Astrocyte (in vitro differentiated cells and primary cell): ENCODE results near the gene PDE3A. TPM values are rescaled to one million over a fixed set of nuclear protein-coding genes. Genes with fewer than 3 reads are reported as not detected.

Experiments
- DNase-seq: peaks from one replicate; pipeline ENCODE4 v3.0.0-alpha.2; 2010; ENCODE audit warnings: low read depth
- FAIRE-seq: peaks from 2 replicates; lab custom pipeline; 2011; peaks lifted over from hg19 to GRCh38; lab: Jason Lieb, UNC
- H2AFZ ChIP-seq: 2 replicates; pipeline ENCODE4 v1.6.0; 2012; ENCODE audit warnings: low read depth, low read length, inconsistent platforms
- H3K27ac ChIP-seq: 2 replicates; pipeline ENCODE4 v1.5.1; 2011; ENCODE audit warnings: low read depth, low read length, inconsistent platforms
- H3K27me3 ChIP-seq: 2 replicates; pipeline ENCODE4 v1.6.0; 2011; ENCODE audit warnings: low read length, inconsistent platforms; ENCODE audit not compliant: insufficient read depth
- H3K36me3 ChIP-seq: 2 replicates; pipeline ENCODE4 v1.5.1; 2011; ENCODE audit warnings: low read length, inconsistent platforms; ENCODE audit not compliant: insufficient read depth
- H3K4me1 ChIP-seq: 2 replicates; pipeline ENCODE4 v1.5.1; 2011; ENCODE audit warnings: low read length, inconsistent platforms; ENCODE audit not compliant: insufficient read depth
- H3K4me2 ChIP-seq: 2 replicates; pipeline ENCODE4 v1.6.0; 2012; ENCODE audit warnings: low read length, inconsistent platforms
- H3K4me3 ChIP-seq: 2 replicates; pipeline ENCODE4 v1.5.1; 2011; ENCODE audit warnings: low read depth, mild to moderate bottlenecking, low read length, inconsistent platforms; ENCODE audit not compliant: insufficient read depth
- H3K79me2 ChIP-seq: 2 replicates; pipeline ENCODE4 v1.6.0; 2012; ENCODE audit warnings: mild to moderate bottlenecking, low read length, inconsistent platforms; ENCODE audit not compliant: insufficient read depth
- H3K9ac ChIP-seq: 2 replicates; pipeline ENCODE4 v1.6.0; 2012; ENCODE audit warnings: mild to moderate bottlenecking, low read length, inconsistent platforms
- H3K9me3 ChIP-seq: 2 replicates; pipeline ENCODE4 v1.5.1; 2012; ENCODE audit warnings: low read depth, mild to moderate bottlenecking, low read length, inconsistent platforms; ENCODE audit not compliant: insufficient read depth
- H4K20me1 ChIP-seq: 2 replicates; pipeline ENCODE4 v1.6.0; 2012; ENCODE audit warnings: low read length, inconsistent platforms; ENCODE audit not compliant: insufficient read depth
- H3K27ac Mint-ChIP-seq: one replicate; pipeline ENCODE4 v1.8.0; 2021; ENCODE audit warnings: mild to moderate bottlenecking, mixed read lengths; ENCODE audit not compliant: unreplicated experiment
- H3K27me3 Mint-ChIP-seq: one replicate; pipeline ENCODE4 v1.8.0; 2021; ENCODE audit warnings: low read depth, mixed read lengths; ENCODE audit not compliant: unreplicated experiment
- H3K36me3 Mint-ChIP-seq: one replicate; pipeline ENCODE4 v1.8.0; 2021; ENCODE audit warnings: low read depth, mixed read lengths; ENCODE audit not compliant: unreplicated experiment
- H3K4me1 Mint-ChIP-seq: one replicate; pipeline ENCODE4 v1.8.0; 2021; ENCODE audit warnings: low read depth, mixed read lengths; ENCODE audit not compliant: unreplicated experiment
- H3K4me3 Mint-ChIP-seq: one replicate; pipeline ENCODE4 v1.8.0; 2021; ENCODE audit warnings: mild to moderate bottlenecking, moderate library complexity, mixed read lengths; ENCODE audit not compliant: unreplicated experiment
- H3K9me3 Mint-ChIP-seq: one replicate; pipeline ENCODE4 v1.8.0; 2021; ENCODE audit warnings: mild to moderate bottlenecking, mixed read lengths; ENCODE audit not compliant: unreplicated experiment
- EZH2 ChIP-seq: IDR thresholded peaks from 2 replicates; pipeline ENCODE4 v1.6.1; 2012; ENCODE audit warnings: mild to moderate bottlenecking, low read length, inconsistent platforms; ENCODE audit not compliant: insufficient read depth
- total RNA-seq: library from RNA; stranded (reverse); gene quantifications from 2 replicates; pipeline ENCODE4 v1.2.1, GENCODE V29; 2021
- TF ChIP-seq, protein P1 (sequence below): IDR thresholded peaks from 2 replicates; pipeline ENCODE4 v1.5.1; 2011; ENCODE audit warnings: low read depth, mild to moderate bottlenecking, inconsistent platforms, low read length, moderate library complexity; ENCODE audit not compliant: insufficient read depth

The PDE3A gene
- total RNA-seq, 1 donor from 2014 or later: 1.7 TPM

DNA sequence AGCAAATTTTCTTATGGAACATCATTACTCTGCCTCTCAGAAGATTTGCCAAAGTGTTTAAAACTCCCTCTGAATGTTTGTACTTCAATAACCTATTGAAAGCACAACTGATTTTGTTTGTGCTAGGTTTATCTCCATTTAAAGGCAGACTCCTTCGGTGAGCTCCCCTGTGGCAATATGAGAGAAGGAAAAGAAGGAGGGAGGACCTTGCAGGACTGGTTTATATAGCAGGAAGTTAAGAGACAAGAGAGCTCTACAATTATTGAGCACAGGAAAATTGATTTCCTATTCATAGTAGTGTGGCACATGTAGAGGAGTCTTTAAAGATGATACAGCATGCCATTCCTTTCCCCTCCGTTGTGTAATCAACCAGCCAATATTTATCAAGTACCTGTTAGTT lies 75.5 kb downstream of the PDE3A start:
- H3K4me1 Mint-ChIP-seq: peaks cover 5% of the 10 kb centered on the region
- Histone ChIP-seq H3K4me1 (no peaks in the 10 kb centered on the region), H3K4me3 (no peak overlapping the region), H3K9me3 (no peaks in the 10 kb centered on the region), H3K36me3 (no peaks in the 10 kb centered on the region), H2AFZ (no peak overlapping the region), H3K27ac (no peak overlapping the region), H4K20me1 (no peaks in the 10 kb centered on the region), H3K9ac (no peak overlapping the region), H3K27me3 (no peaks in the 10 kb centered on the region), H3K4me2 (no peak overlapping the region), H3K79me2 (no peaks in the 10 kb centered on the region)
- no peak overlapping the region for H3K4me3 Mint-ChIP-seq
- no peaks in the 10 kb centered on the region for H3K36me3 Mint-ChIP-seq
- no peaks in the 10 kb centered on the region for H3K27me3 Mint-ChIP-seq
- no peaks in the 10 kb centered on the region for H3K9me3 Mint-ChIP-seq
- no peak for TF ChIP-seq EZH2
- TF ChIP-seq, protein P1, sequence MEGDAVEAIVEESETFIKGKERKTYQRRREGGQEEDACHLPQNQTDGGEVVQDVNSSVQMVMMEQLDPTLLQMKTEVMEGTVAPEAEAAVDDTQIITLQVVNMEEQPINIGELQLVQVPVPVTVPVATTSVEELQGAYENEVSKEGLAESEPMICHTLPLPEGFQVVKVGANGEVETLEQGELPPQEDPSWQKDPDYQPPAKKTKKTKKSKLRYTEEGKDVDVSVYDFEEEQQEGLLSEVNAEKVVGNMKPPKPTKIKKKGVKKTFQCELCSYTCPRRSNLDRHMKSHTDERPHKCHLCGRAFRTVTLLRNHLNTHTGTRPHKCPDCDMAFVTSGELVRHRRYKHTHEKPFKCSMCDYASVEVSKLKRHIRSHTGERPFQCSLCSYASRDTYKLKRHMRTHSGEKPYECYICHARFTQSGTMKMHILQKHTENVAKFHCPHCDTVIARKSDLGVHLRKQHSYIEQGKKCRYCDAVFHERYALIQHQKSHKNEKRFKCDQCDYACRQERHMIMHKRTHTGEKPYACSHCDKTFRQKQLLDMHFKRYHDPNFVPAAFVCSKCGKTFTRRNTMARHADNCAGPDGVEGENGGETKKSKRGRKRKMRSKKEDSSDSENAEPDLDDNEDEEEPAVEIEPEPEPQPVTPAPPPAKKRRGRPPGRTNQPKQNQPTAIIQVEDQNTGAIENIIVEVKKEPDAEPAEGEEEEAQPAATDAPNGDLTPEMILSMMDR: no peak
- no peak overlapping the region for H3K27ac Mint-ChIP-seq
- no peak for DNase-seq
- FAIRE-seq: no peak

DNA sequence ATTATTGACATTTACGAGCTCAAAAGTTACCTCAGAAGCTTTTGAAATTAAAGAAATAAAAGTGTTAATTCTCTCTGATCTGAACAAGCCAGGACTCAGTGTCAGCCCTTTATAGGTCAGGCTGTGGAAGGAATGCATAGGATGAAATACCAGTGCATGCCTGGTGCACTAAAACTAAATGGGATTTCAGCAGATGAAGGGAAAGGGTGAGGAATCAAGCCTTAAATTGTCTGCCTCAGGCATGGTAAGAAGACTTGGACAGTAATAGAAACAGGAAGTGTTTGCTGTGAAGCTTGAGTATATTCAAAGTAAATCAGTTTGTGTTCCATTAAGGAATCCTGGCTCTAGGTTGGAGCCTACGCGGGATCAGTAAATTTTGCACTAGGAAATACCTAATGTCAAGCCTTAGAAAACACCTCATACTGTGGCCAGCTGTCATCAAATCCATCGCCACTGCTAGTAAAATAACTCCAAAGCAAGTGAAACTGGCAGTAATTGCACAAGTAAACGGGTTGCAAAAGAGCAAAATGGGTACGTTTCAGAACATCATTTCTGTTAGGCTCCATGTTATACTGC lies 76.3 kb downstream of the PDE3A start:
- Histone ChIP-seq H3K27ac (no peak overlapping the region), H4K20me1 (no peaks in the 10 kb centered on the region), H3K4me3 (no peak overlapping the region), H3K27me3 (no peaks in the 10 kb centered on the region), H3K4me2 (no peak overlapping the region), H3K36me3 (no peaks in the 10 kb centered on the region), H3K9ac (no peak overlapping the region), H3K4me1 (no peaks in the 10 kb centered on the region), H2AFZ (no peak overlapping the region), H3K79me2 (no peaks in the 10 kb centered on the region), H3K9me3 (no peaks in the 10 kb centered on the region)
- Mint-ChIP-seq H3K27ac (no peak overlapping the region), H3K9me3 (no peaks in the 10 kb centered on the region), H3K36me3 (no peaks in the 10 kb centered on the region), H3K27me3 (no peaks in the 10 kb centered on the region), H3K4me1 (peaks cover 5% of the 10 kb centered on the region), H3K4me3 (no peak overlapping the region)
- FAIRE-seq (no peak), DNase-seq (no peak)
- no peak for TF ChIP-seq EZH2
- TF ChIP-seq, protein P1: no peak

DNA sequence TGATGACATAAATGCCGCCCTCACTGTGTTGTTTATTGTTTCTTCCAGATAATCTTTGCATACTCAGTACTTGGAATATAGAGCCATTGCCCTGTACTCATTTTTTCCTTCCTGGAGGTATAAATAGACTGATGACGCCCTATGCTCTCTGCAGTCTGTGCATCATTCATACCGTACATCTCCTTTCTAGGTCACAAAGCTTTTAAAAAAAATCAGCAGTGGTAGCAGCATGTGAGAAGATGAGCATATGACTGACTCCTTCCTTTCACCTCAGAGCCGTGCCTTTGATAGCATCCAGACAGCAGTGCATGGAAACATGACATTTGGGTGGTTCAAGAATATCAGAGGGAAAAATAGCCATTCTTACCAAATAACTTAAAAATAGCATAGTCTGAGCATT lies 77.3 kb downstream of the PDE3A start:
- H3K27me3 ChIP-seq: no peaks in the 10 kb centered on the region
- H3K79me2 ChIP-seq: no peaks in the 10 kb centered on the region
- H3K4me3 ChIP-seq: no peak overlapping the region
- H3K9me3 ChIP-seq: no peaks in the 10 kb centered on the region
- TF ChIP-seq EZH2: no peak
- TF ChIP-seq, protein P1: no peak
- FAIRE-seq (no peak), DNase-seq (no peak)
- Mint-ChIP-seq H3K36me3 (no peaks in the 10 kb centered on the region), H3K4me3 (no peak overlapping the region), H3K27me3 (no peaks in the 10 kb centered on the region), H3K27ac (no peak overlapping the region), H3K9me3 (no peaks in the 10 kb centered on the region), H3K4me1 (peaks cover 6% of the 10 kb centered on the region)
- H3K27ac ChIP-seq: no peak overlapping the region
- no peaks in the 10 kb centered on the region for H3K36me3 ChIP-seq
- H4K20me1 ChIP-seq: no peaks in the 10 kb centered on the region
- peaks cover 3% of the 10 kb centered on the region for H3K4me1 ChIP-seq
- no peak overlapping the region for H3K9ac ChIP-seq
- H3K4me2 ChIP-seq: no peak overlapping the region
- H2AFZ ChIP-seq: no peak overlapping the region
